Measurements from ENCODE around the gene CDC37. TPM values are rescaled to one million over a fixed set of nuclear protein-coding genes. Genes with fewer than 3 reads are reported as not detected.

CDC37 gene
- total and polyA plus RNA-seq, 2 experiments from 2014 or later: 183 to 280 TPM

DNA sequence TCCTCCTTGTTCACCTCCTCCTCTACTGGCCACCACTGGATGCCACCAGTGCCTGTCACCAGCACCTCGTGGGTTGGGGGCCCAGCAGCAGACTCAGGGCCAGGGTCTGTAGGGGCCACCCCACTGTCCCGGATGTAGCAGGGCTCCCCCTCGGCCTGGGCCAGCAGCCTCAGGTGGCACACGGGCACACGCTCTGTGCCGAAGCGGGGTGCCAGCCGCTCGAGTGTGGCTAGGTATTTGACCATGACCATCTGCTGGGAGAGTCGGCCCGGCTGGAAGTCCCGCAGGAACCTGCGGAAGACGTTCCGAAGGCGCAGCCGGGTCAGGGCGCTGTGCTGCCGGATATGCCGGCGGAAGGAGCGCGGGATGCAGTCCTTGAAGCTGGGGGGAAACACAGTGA lies 37.8 kb downstream of the CDC37 start:
- Mint-ChIP-seq H3K9me3 (no peaks in the 10 kb centered on the region; the same call in 2 of the 3 replicates), H3K4me3 (no peak overlapping the region), H3K27ac (no peak overlapping the region), H3K4me1 (no peaks in the 10 kb centered on the region), H3K27me3 (ENCODE audit: insufficient read depth, low read depth, poor library complexity) (peaks cover 9% of the 10 kb centered on the region), H3K36me3 (ENCODE audit: low read depth) (peaks cover 36% of the 10 kb centered on the region)
- no peak for DNase-seq (ENCODE audit: low spot score)
- H3F3A ChIP-seq (replicated peaks; ENCODE audit: low read depth): no peaks in the 10 kb centered on the region
- no peak for TF ChIP-seq EZH2phosphoT487 (IDR thresholded peaks at IDR 0.05; ENCODE audit: unreplicated experiment)
- no peak for TF ChIP-seq STAT1 (IDR thresholded peaks at IDR 0.05; ENCODE audit: unreplicated experiment)
- TF ChIP-seq CREB1 (CRISPR knock-in tag; IDR thresholded peaks at IDR 0.05; ENCODE audit: low read depth): no peak
- TF ChIP-seq, protein P1, sequence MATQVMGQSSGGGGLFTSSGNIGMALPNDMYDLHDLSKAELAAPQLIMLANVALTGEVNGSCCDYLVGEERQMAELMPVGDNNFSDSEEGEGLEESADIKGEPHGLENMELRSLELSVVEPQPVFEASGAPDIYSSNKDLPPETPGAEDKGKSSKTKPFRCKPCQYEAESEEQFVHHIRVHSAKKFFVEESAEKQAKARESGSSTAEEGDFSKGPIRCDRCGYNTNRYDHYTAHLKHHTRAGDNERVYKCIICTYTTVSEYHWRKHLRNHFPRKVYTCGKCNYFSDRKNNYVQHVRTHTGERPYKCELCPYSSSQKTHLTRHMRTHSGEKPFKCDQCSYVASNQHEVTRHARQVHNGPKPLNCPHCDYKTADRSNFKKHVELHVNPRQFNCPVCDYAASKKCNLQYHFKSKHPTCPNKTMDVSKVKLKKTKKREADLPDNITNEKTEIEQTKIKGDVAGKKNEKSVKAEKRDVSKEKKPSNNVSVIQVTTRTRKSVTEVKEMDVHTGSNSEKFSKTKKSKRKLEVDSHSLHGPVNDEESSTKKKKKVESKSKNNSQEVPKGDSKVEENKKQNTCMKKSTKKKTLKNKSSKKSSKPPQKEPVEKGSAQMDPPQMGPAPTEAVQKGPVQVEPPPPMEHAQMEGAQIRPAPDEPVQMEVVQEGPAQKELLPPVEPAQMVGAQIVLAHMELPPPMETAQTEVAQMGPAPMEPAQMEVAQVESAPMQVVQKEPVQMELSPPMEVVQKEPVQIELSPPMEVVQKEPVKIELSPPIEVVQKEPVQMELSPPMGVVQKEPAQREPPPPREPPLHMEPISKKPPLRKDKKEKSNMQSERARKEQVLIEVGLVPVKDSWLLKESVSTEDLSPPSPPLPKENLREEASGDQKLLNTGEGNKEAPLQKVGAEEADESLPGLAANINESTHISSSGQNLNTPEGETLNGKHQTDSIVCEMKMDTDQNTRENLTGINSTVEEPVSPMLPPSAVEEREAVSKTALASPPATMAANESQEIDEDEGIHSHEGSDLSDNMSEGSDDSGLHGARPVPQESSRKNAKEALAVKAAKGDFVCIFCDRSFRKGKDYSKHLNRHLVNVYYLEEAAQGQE (IDR thresholded peaks at IDR 0.05; ENCODE audit: unreplicated experiment): no peak
- TF ChIP-seq POLR2AphosphoS5 (IDR thresholded peaks at IDR 0.05; ENCODE audit: low read depth): no peak
- no peak for TF ChIP-seq ZNF331 (CRISPR knock-in tag; IDR thresholded peaks at IDR 0.05; ENCODE audit: low read depth)
- TF ChIP-seq JUNB (IDR thresholded peaks at IDR 0.05; ENCODE audit: unreplicated experiment): no peak
- TF ChIP-seq EZH2 (IDR thresholded peaks at IDR 0.05; ENCODE audit: low read depth, unreplicated experiment): no peak
- no peak for TF ChIP-seq NANOG (IDR thresholded peaks at IDR 0.05; ENCODE audit: borderline replicate concordance)
- TF ChIP-seq, protein P2, sequence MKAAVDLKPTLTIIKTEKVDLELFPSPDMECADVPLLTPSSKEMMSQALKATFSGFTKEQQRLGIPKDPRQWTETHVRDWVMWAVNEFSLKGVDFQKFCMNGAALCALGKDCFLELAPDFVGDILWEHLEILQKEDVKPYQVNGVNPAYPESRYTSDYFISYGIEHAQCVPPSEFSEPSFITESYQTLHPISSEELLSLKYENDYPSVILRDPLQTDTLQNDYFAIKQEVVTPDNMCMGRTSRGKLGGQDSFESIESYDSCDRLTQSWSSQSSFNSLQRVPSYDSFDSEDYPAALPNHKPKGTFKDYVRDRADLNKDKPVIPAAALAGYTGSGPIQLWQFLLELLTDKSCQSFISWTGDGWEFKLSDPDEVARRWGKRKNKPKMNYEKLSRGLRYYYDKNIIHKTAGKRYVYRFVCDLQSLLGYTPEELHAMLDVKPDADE (IDR thresholded peaks at IDR 0.05): no peak
- TF ChIP-seq, protein P3, sequence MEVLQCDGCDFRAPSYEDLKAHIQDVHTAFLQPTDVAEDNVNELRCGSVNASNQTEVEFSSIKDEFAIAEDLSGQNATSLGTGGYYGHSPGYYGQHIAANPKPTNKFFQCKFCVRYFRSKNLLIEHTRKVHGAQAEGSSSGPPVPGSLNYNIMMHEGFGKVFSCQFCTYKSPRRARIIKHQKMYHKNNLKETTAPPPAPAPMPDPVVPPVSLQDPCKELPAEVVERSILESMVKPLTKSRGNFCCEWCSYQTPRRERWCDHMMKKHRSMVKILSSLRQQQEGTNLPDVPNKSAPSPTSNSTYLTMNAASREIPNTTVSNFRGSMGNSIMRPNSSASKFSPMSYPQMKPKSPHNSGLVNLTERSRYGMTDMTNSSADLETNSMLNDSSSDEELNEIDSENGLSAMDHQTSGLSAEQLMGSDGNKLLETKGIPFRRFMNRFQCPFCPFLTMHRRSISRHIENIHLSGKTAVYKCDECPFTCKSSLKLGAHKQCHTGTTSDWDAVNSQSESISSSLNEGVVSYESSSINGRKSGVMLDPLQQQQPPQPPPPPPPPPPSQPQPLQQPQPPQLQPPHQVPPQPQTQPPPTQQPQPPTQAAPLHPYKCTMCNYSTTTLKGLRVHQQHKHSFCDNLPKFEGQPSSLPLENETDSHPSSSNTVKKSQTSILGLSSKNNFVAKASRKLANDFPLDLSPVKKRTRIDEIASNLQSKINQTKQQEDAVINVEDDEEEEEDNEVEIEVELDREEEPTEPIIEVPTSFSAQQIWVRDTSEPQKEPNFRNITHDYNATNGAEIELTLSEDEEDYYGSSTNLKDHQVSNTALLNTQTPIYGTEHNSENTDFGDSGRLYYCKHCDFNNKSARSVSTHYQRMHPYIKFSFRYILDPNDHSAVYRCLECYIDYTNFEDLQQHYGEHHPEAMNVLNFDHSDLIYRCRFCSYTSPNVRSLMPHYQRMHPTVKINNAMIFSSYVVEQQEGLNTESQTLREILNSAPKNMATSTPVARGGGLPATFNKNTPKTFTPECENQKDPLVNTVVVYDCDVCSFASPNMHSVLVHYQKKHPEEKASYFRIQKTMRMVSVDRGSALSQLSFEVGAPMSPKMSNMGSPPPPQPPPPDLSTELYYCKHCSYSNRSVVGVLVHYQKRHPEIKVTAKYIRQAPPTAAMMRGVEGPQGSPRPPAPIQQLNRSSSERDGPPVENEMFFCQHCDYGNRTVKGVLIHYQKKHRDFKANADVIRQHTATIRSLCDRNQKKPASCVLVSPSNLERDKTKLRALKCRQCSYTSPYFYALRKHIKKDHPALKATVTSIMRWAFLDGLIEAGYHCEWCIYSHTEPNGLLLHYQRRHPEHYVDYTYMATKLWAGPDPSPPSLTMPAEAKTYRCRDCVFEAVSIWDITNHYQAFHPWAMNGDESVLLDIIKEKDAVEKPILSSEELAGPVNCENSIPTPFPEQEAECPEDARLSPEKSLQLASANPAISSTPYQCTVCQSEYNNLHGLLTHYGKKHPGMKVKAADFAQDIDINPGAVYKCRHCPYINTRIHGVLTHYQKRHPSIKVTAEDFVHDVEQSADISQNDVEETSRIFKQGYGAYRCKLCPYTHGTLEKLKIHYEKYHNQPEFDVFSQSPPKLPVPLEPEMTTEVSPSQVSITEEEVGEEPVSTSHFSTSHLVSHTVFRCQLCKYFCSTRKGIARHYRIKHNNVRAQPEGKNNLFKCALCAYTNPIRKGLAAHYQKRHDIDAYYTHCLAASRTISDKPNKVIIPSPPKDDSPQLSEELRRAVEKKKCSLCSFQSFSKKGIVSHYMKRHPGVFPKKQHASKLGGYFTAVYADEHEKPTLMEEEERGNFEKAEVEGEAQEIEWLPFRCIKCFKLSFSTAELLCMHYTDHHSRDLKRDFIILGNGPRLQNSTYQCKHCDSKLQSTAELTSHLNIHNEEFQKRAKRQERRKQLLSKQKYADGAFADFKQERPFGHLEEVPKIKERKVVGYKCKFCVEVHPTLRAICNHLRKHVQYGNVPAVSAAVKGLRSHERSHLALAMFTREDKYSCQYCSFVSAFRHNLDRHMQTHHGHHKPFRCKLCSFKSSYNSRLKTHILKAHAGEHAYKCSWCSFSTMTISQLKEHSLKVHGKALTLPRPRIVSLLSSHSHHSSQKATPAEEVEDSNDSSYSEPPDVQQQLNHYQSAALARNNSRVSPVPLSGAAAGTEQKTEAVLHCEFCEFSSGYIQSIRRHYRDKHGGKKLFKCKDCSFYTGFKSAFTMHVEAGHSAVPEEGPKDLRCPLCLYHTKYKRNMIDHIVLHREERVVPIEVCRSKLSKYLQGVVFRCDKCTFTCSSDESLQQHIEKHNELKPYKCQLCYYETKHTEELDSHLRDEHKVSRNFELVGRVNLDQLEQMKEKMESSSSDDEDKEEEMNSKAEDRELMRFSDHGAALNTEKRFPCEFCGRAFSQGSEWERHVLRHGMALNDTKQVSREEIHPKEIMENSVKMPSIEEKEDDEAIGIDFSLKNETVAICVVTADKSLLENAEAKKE (CRISPR knock-in tag; IDR thresholded peaks at IDR 0.05): no peak
- TF ChIP-seq, protein P4, sequence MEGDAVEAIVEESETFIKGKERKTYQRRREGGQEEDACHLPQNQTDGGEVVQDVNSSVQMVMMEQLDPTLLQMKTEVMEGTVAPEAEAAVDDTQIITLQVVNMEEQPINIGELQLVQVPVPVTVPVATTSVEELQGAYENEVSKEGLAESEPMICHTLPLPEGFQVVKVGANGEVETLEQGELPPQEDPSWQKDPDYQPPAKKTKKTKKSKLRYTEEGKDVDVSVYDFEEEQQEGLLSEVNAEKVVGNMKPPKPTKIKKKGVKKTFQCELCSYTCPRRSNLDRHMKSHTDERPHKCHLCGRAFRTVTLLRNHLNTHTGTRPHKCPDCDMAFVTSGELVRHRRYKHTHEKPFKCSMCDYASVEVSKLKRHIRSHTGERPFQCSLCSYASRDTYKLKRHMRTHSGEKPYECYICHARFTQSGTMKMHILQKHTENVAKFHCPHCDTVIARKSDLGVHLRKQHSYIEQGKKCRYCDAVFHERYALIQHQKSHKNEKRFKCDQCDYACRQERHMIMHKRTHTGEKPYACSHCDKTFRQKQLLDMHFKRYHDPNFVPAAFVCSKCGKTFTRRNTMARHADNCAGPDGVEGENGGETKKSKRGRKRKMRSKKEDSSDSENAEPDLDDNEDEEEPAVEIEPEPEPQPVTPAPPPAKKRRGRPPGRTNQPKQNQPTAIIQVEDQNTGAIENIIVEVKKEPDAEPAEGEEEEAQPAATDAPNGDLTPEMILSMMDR (conservative IDR thresholded peaks at IDR 0.05; ENCODE audit: low read depth in 2 of 2): no peak
- H3K36me3 ChIP-seq (ENCODE audit: insufficient read depth): no peaks in the 10 kb centered on the region; the same call in 1 of the 2 replicates
- no peak overlapping the region for H3K4me3 ChIP-seq
- no peaks in the 10 kb centered on the region for H3K4me1 ChIP-seq (ENCODE audit: insufficient read depth)
- no peak overlapping the region for H3K4me2 ChIP-seq
- no peak overlapping the region for H2AFZ ChIP-seq
- ATAC-seq: no peak
- no peak overlapping the region for H3K27ac ChIP-seq (ENCODE audit: low read depth)
- no peaks in the 10 kb centered on the region for H3K9me2 ChIP-seq (ENCODE audit: insufficient read depth)
- H3K79me2 ChIP-seq (replicated peaks; ENCODE audit: insufficient read depth): no peaks in the 10 kb centered on the region
- no peaks in the 10 kb centered on the region for H3K27me3 ChIP-seq (ENCODE audit: insufficient read depth)
- 0 out of 2 replicates have a peak, but pooled peaks cover 3% of the 10 kb centered on the region for H4K20me1 ChIP-seq (replicated peaks; ENCODE audit: insufficient read depth)
